HG03280 (cell line): ENCODE data around the gene PRPF40B.
A peak's percentile ranks its signal among the peaks of the same experiment; 100 is the strongest.

Source experiments
- ATAC-seq: cut with Tn5 transposase; IDR thresholded peaks from one replicate; pipeline ENCODE4 v1.9.1; 2021; ENCODE audit warnings: mild to moderate bottlenecking, moderate library complexity; ENCODE audit not compliant: unreplicated experiment

PRPF40B gene

GRCh38 chr12:49655595-49656236 lies 32.4 kb downstream of the PRPF40B start:
- ATAC-seq: no peak

- no peak for ATAC-seq
Observed at GRCh38 chr12:49658276-49658675, 34.9 kb downstream of the PRPF40B start.

- ATAC-seq: no peak
Observed at GRCh38 chr12:49659753-49660152, 36.4 kb downstream of the PRPF40B start.

GRCh38 chr12:49661191-49661590 lies 37.8 kb downstream of the PRPF40B start:
- peak; percentile 40 for ATAC-seq

- ATAC-seq: no peak
Observed at GRCh38 chr12:49661746-49662145, 38.4 kb downstream of the PRPF40B start.

- peak; percentile 45 for ATAC-seq
Observed at GRCh38 chr12:49662998-49663843, 39.9 kb downstream of the PRPF40B start.

GRCh38 chr12:49664167-49664566 lies 40.8 kb downstream of the PRPF40B start:
- no peak for ATAC-seq

GRCh38 chr12:49664591-49665239 lies 41.4 kb downstream of the PRPF40B start:
- peak; percentile 73 for ATAC-seq

- no peak for ATAC-seq
Observed at GRCh38 chr12:49665384-49665783, 42.0 kb downstream of the PRPF40B start.

GRCh38 chr12:49666176-49666575 lies 42.8 kb downstream of the PRPF40B start:
- ATAC-seq: no peak

GRCh38 chr12:49667325-49668090 lies 44.1 kb downstream of the PRPF40B start:
- no peak for ATAC-seq

- ATAC-seq: no peak
Observed at GRCh38 chr12:49669796-49670195, 46.4 kb downstream of the PRPF40B start.

- no peak for ATAC-seq
Observed at GRCh38 chr12:49671031-49671765, 47.8 kb downstream of the PRPF40B start.

- ATAC-seq: no peak
Observed at GRCh38 chr12:49672301-49673217, 49.2 kb downstream of the PRPF40B start.

GRCh38 chr12:49673446-49674317 lies 50.3 kb downstream of the PRPF40B start:
- ATAC-seq: no peak

- no peak for ATAC-seq
Observed at GRCh38 chr12:49674318-49674981, 51.1 kb downstream of the PRPF40B start.

GRCh38 chr12:49675137-49675536 lies 51.8 kb downstream of the PRPF40B start:
- ATAC-seq: no peak

- ATAC-seq: no peak
Observed at GRCh38 chr12:49678711-49679110, 55.4 kb downstream of the PRPF40B start.
